Measurements from ENCODE around the gene IL2.

The IL2 gene

GRCh38 chr4:122476126-122476525, 19.6 kb upstream of the IL2 start:
- DNase-seq (ENCODE audit: low read depth in 1 of 2, low spot score in 1 of 2): no peak
- TF ChIP-seq REST (IDR thresholded peaks at IDR 0.05; ENCODE audit: insufficient replicate concordance, low read depth) (no peak), SPI1 (IDR thresholded peaks at IDR 0.05; ENCODE audit: borderline replicate concordance, low read depth) (no peak), POLR2AphosphoS5 (IDR thresholded peaks at IDR 0.05; ENCODE audit: low read depth) (no peak), CTCF (IDR thresholded peaks at IDR 0.05; ENCODE audit: insufficient read depth, low read length) (no peak), GABPA (IDR thresholded peaks at IDR 0.05; ENCODE audit: low read depth) (no peak)
- no peaks in the 10 kb centered on the region for H3K27me3 ChIP-seq (ENCODE audit: insufficient read depth, poor library complexity, severe bottlenecking)
- no peak overlapping the region for H3K4me3 ChIP-seq (replicated peaks; ENCODE audit: insufficient read depth, low read length)
- H3K27ac ChIP-seq (replicated peaks): no peak overlapping the region

- DNase-seq (ENCODE audit: low read depth in 1 of 2, low spot score in 1 of 2): no peak
- Histone ChIP-seq H3K4me3 (replicated peaks; ENCODE audit: insufficient read depth, low read length) (no peak overlapping the region), H3K27me3 (ENCODE audit: insufficient read depth, poor library complexity, severe bottlenecking) (no peaks in the 10 kb centered on the region), H3K27ac (replicated peaks) (no peak overlapping the region)
- no peak for TF ChIP-seq SPI1 (IDR thresholded peaks at IDR 0.05; ENCODE audit: borderline replicate concordance, low read depth)
- TF ChIP-seq POLR2AphosphoS5 (IDR thresholded peaks at IDR 0.05; ENCODE audit: low read depth): no peak
- no peak for TF ChIP-seq CTCF (IDR thresholded peaks at IDR 0.05; ENCODE audit: insufficient read depth, low read length)
- TF ChIP-seq GABPA (IDR thresholded peaks at IDR 0.05; ENCODE audit: low read depth): no peak
- no peak for TF ChIP-seq REST (IDR thresholded peaks at IDR 0.05; ENCODE audit: insufficient replicate concordance, low read depth)
These were observed 18.7 kb upstream of the IL2 start for GRCh38 chr4:122475233-122475632.

GRCh38 chr4:122469457-122469856, 12.9 kb upstream of the IL2 start:
- H3K27me3 ChIP-seq (ENCODE audit: insufficient read depth, poor library complexity, severe bottlenecking): no peaks in the 10 kb centered on the region
- no peak overlapping the region for H3K4me3 ChIP-seq (replicated peaks; ENCODE audit: insufficient read depth, low read length)
- TF ChIP-seq CTCF (IDR thresholded peaks at IDR 0.05; ENCODE audit: insufficient read depth, low read length): no peak
- TF ChIP-seq POLR2AphosphoS5 (IDR thresholded peaks at IDR 0.05; ENCODE audit: low read depth): no peak
- TF ChIP-seq SPI1 (IDR thresholded peaks at IDR 0.05; ENCODE audit: borderline replicate concordance, low read depth): no peak
- TF ChIP-seq GABPA (IDR thresholded peaks at IDR 0.05; ENCODE audit: low read depth): no peak
- TF ChIP-seq REST (IDR thresholded peaks at IDR 0.05; ENCODE audit: insufficient replicate concordance, low read depth): no peak
- no peak for DNase-seq (ENCODE audit: low read depth in 1 of 2, low spot score in 1 of 2)
- no peak overlapping the region for H3K27ac ChIP-seq (replicated peaks)
